HepG2 (cell line): ENCODE data around the gene CARD8. TPM values are rescaled to one million over a fixed set of nuclear protein-coding genes. Genes with fewer than 3 reads are reported as not detected.

Experiments
- BCL6 ChIP-seq: IDR thresholded peaks from 2 replicates; pipeline ENCODE4 v1.6.1; 2016; ENCODE audit warnings: missing genetic modification reagents, missing compliant biosample characterization
- CEBPZ ChIP-seq: IDR thresholded peaks from 2 replicates; pipeline ENCODE4 v1.6.1; 2012; ENCODE audit warnings: low read length, improper control_type of control experiment
- ETV5 ChIP-seq: IDR thresholded peaks from 2 replicates; pipeline ENCODE4 v1.6.1; 2018; ENCODE audit warnings: missing biosample characterization, missing genetic modification reagents, inconsistent platforms, borderline replicate concordance
- FOSL2 ChIP-seq: sonication (generic); formaldehyde crosslinking; IDR thresholded peaks from 2 replicates; pipeline ENCODE4 v1.4.0; 2020; ENCODE audit warnings: missing genetic modification reagents
- GATAD2A ChIP-seq: IDR thresholded peaks from 2 replicates; pipeline ENCODE4 v1.6.1; 2016
- HOXA5 ChIP-seq: sonication (generic); formaldehyde crosslinking; IDR thresholded peaks from 2 replicates; pipeline ENCODE4 v1.4.0; 2020; ENCODE audit warnings: missing genetic modification reagents
- KDM3A ChIP-seq: IDR thresholded peaks from 2 replicates; pipeline ENCODE4 v1.6.1; 2018; ENCODE audit warnings: low read depth, missing compliant biosample characterization
- KDM6A ChIP-seq: IDR thresholded peaks from 2 replicates; pipeline ENCODE4 v1.6.1; 2016; ENCODE audit warnings: low read depth
- MLXIP ChIP-seq: sonication (generic); formaldehyde crosslinking; IDR thresholded peaks from 2 replicates; pipeline ENCODE4 v1.9.0; 2021; ENCODE audit warnings: missing genetic modification reagents, borderline replicate concordance
- MYC ChIP-seq: sonication (generic); formaldehyde crosslinking; IDR thresholded peaks from 2 replicates; pipeline ENCODE4 v1.9.0; 2021; ENCODE audit warnings: missing genetic modification reagents, borderline replicate concordance
- MYPOP ChIP-seq: sonication (generic); formaldehyde crosslinking; IDR thresholded peaks from 2 replicates; pipeline ENCODE4 v1.8.1; 2023; ENCODE audit warnings: mild to moderate bottlenecking, moderate library complexity, missing genetic modification reagents
- PITX1 ChIP-seq: sonication (generic); formaldehyde crosslinking; IDR thresholded peaks from 2 replicates; pipeline ENCODE4 v1.5.1; 2020; ENCODE audit warnings: mild to moderate bottlenecking, missing genetic modification reagents
- SIX4 ChIP-seq: sonication (generic); formaldehyde crosslinking; IDR thresholded peaks from 2 replicates; pipeline ENCODE4 v1.4.0; 2020; ENCODE audit warnings: missing genetic modification reagents
- XRCC5 ChIP-seq: fragments of 200-400 bp; formaldehyde crosslinking; optimal IDR thresholded peaks from 2 replicates; pipeline ENCODE3; 2017; ENCODE audit warnings: mild to moderate bottlenecking, low read length
- ZFX ChIP-seq: sonication (generic); formaldehyde crosslinking; IDR thresholded peaks from 2 replicates; pipeline ENCODE4 v1.4.0; 2020; ENCODE audit warnings: mild to moderate bottlenecking, low read depth, missing genetic modification reagents, moderate library complexity
- ZNF143 ChIP-seq: sonication (generic); formaldehyde crosslinking; IDR thresholded peaks from 2 replicates; pipeline ENCODE4 v1.4.0; 2020; ENCODE audit warnings: missing genetic modification reagents
- ZNF580 ChIP-seq: IDR thresholded peaks from 2 replicates; pipeline ENCODE4 v1.6.1; 2016; ENCODE audit warnings: low read depth, borderline replicate concordance
- ZNF710 ChIP-seq: sonication (generic); formaldehyde crosslinking; IDR thresholded peaks from 2 replicates; pipeline ENCODE4 v1.5.0; 2020; ENCODE audit warnings: mild to moderate bottlenecking, missing genetic modification reagents, borderline replicate concordance
- ZNF766 ChIP-seq: sonication (generic); formaldehyde crosslinking; IDR thresholded peaks from 2 replicates; pipeline ENCODE4 v1.5.0; 2020; ENCODE audit warnings: missing genetic modification reagents, borderline replicate concordance
- ZSCAN9 ChIP-seq: IDR thresholded peaks from 2 replicates; pipeline ENCODE4 v1.6.1; 2016; ENCODE audit warnings: borderline replicate concordance
- polyA plus RNA-seq, 8 experiments: library from polyadenylated mRNA; depleted of rRNA in 3 of 8; stranded (reverse) in 7 of 8; unstranded in 1 of 8; fragments of >200 nt; fragmentation: Illumina TruSeq in 4 of 8; extraction: Trizol in 4 of 8; gene quantifications; 2 replicates each; pipeline versions ENCODE4 v1.2.1 to v1.2.3, GENCODE V29; 2011 to 2016; ENCODE audit warnings: low read depth in 4 of 8, missing spikeins in 1 of 8, mixed read lengths in 1 of 8; ENCODE audit not compliant: insufficient read depth in 1 of 8
- total RNA-seq, 5 experiments: library from RNA; depleted of rRNA; stranded (reverse); fragments of >200 nt; fragmentation: Illumina TruSeq; extraction: Trizol; gene quantifications; 2 replicates each; pipeline ENCODE4 v1.2.3, GENCODE V29; 2016; ENCODE audit warnings: low read depth in 1 of 5

CARD8 gene
- total and polyA plus RNA-seq, 2 of the 13 experiments (the other 11 are each of a cell fraction or from before 2014, with no cell fraction given): 15.0 to 19.2 TPM

GRCh38 chr19:48271531-48272151, 15.9 kb upstream of the CARD8 start (continued):
- TF ChIP-seq MYPOP: 0 out of 2 replicates have a peak, but pooled peaks have one; percentile 44
- TF ChIP-seq FOSL2 (CRISPR knock-in tag): peak; percentile 20; the same call in 1 of the 2 replicates
- TF ChIP-seq PITX1 (CRISPR knock-in tag): peak; percentile 45; the same call in 1 of the 2 replicates
- TF ChIP-seq CEBPZ: no peak
- peak; percentile 36; the same call in 1 of the 2 replicates for TF ChIP-seq ZFX
- peak; percentile 4 for TF ChIP-seq XRCC5
- peak; percentile 76 for TF ChIP-seq ETV5 (CRISPR knock-in tag)
- peak; percentile 89 for TF ChIP-seq MYC (CRISPR knock-in tag)
- peak; percentile 68 for TF ChIP-seq BCL6
- no peak for TF ChIP-seq KDM6A (CRISPR knock-in tag)
- TF ChIP-seq ZNF143: no peak
- TF ChIP-seq KDM3A (CRISPR knock-in tag): peak; percentile 67; the same call in 1 of the 2 replicates
- TF ChIP-seq MLXIP: peak; percentile 95
- 0 out of 2 replicates have a peak, but pooled peaks have one; percentile 28 for TF ChIP-seq ZNF580 (CRISPR knock-in tag)
- no peak for TF ChIP-seq SIX4 (CRISPR knock-in tag)
- 0 out of 2 replicates have a peak, but pooled peaks have one; percentile 24 for TF ChIP-seq ZNF710 (CRISPR knock-in tag)
- 0 out of 2 replicates have a peak, but pooled peaks have one; percentile 12 for TF ChIP-seq HOXA5 (CRISPR knock-in tag)
- peak; percentile 60; the same call in 1 of the 2 replicates for TF ChIP-seq ZNF766 (CRISPR knock-in tag)
- peak; percentile 85 for TF ChIP-seq ZSCAN9 (CRISPR knock-in tag)
- TF ChIP-seq GATAD2A (CRISPR knock-in tag): peak; percentile 80; the same call in 1 of the 2 replicates
